ENCODE data around the gene DNAJC15.

- TF ChIP-seq CTCF (conservative IDR thresholded peaks at IDR 0.05; ENCODE audit: low read depth, low read length) (no peak), EZH2phosphoT487 (IDR thresholded peaks at IDR 0.05; ENCODE audit: borderline replicate concordance, low read length) (no peak), EZH2 (IDR thresholded peaks at IDR 0.05; ENCODE audit: low read length, unreplicated experiment) (no peak)
Measured at GRCh38 chr13:43005460-43006236, 17.7 kb upstream of the DNAJC15 start.
